ENCODE measurements around the gene ANKS1B. TPM values are rescaled to one million over a fixed set of nuclear protein-coding genes. Genes with fewer than 3 reads are reported as not detected.

Gene ANKS1B
- total RNA-seq, 1 experiment from 2014 or later, result 9.7 TPM

- peaks cover 11% of the 10 kb centered on the region; the same call in 1 of the 2 replicates for H3K4me1 ChIP-seq (ENCODE audit: control insufficient read depth, insufficient read depth, low read length)
- ATAC-seq, result no peak
- TF ChIP-seq TCF7L2 (IDR thresholded peaks at IDR 0.05; ENCODE audit: low read depth, low read length) (no peak), SIN3A (IDR thresholded peaks at IDR 0.05; ENCODE audit: borderline replicate concordance, insufficient read depth, low read depth, low read length) (no peak), CTCF (IDR thresholded peaks at IDR 0.05) (no peak), POLR2AphosphoS5 (IDR thresholded peaks at IDR 0.05; ENCODE audit: low read depth, low read length) (no peak)
- TF ChIP-seq, protein P1, sequence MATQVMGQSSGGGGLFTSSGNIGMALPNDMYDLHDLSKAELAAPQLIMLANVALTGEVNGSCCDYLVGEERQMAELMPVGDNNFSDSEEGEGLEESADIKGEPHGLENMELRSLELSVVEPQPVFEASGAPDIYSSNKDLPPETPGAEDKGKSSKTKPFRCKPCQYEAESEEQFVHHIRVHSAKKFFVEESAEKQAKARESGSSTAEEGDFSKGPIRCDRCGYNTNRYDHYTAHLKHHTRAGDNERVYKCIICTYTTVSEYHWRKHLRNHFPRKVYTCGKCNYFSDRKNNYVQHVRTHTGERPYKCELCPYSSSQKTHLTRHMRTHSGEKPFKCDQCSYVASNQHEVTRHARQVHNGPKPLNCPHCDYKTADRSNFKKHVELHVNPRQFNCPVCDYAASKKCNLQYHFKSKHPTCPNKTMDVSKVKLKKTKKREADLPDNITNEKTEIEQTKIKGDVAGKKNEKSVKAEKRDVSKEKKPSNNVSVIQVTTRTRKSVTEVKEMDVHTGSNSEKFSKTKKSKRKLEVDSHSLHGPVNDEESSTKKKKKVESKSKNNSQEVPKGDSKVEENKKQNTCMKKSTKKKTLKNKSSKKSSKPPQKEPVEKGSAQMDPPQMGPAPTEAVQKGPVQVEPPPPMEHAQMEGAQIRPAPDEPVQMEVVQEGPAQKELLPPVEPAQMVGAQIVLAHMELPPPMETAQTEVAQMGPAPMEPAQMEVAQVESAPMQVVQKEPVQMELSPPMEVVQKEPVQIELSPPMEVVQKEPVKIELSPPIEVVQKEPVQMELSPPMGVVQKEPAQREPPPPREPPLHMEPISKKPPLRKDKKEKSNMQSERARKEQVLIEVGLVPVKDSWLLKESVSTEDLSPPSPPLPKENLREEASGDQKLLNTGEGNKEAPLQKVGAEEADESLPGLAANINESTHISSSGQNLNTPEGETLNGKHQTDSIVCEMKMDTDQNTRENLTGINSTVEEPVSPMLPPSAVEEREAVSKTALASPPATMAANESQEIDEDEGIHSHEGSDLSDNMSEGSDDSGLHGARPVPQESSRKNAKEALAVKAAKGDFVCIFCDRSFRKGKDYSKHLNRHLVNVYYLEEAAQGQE (IDR thresholded peaks at IDR 0.05; ENCODE audit: insufficient read depth in 1 of 2, low read depth in 2 of 2, low read length in 1 of 2), result no peak
- ChIA-PET POLR2A (interaction anchor here (0.6 kb wide), 1 partner anchor 177 kb away, joined by 5 read pairs; no protein-coding TSS in a partner anchor), CTCF (interaction anchor here (0.6 kb wide), 1 partner anchor 163 kb away, joined by 5 read pairs; no protein-coding TSS in a partner anchor)
- no peak overlapping the region for H3K27ac ChIP-seq (ENCODE audit: low read length)
- H3K27me3 ChIP-seq (ENCODE audit: control insufficient read depth, insufficient read depth, low read length), result no peaks in the 10 kb centered on the region
- in situ Hi-C loops (cut with HindIII; ENCODE audit: low pct_unique_long_range_greater_than_20kb, low sequenced_read_pairs), result no loop called here
- BruUV-seq (replicated peaks), result no TSS peak
- no peaks in the 10 kb centered on the region for H3K36me3 ChIP-seq (ENCODE audit: control insufficient read depth, insufficient read depth, low read length)
- intact Hi-C loops (cut with micrococcal nuclease; ENCODE audit: unreplicated experiment), result no loop called here
- DNase-seq (ENCODE audit: low read depth, low spot score), result no peak
- H3K9me3 ChIP-seq (ENCODE audit: control insufficient read depth, insufficient read depth, low read depth, low read length), result no peaks in the 10 kb centered on the region
- H3K4me3 ChIP-seq (ENCODE audit: low read depth in 2 of 2, low read length in 2 of 2), result no peak overlapping the region
Observed at GRCh38 chr12:99979471-99979870, 5.3 kb downstream of the ANKS1B start.

- POLR2A ChIA-PET, result no interaction called here
- BruUV-seq (replicated peaks), result no TSS peak
- Histone ChIP-seq H3K27ac (ENCODE audit: low read length) (no peak overlapping the region; the same call in 1 of the 2 replicates), H3K4me3 (ENCODE audit: low read depth in 2 of 2, low read length in 2 of 2) (no peak overlapping the region), H3K4me1 (ENCODE audit: control insufficient read depth, insufficient read depth, low read length) (peaks cover 6% of the 10 kb centered on the region; the same call in 1 of the 2 replicates), H3K36me3 (ENCODE audit: control insufficient read depth, insufficient read depth, low read length) (no peaks in the 10 kb centered on the region), H3K27me3 (ENCODE audit: control insufficient read depth, insufficient read depth, low read length) (no peaks in the 10 kb centered on the region), H3K9me3 (ENCODE audit: control insufficient read depth, insufficient read depth, low read depth, low read length) (no peaks in the 10 kb centered on the region)
- CTCF ChIA-PET, result no interaction called here
- in situ Hi-C loops (cut with HindIII; ENCODE audit: low pct_unique_long_range_greater_than_20kb, low sequenced_read_pairs) (no loop called here), intact Hi-C loops (cut with micrococcal nuclease; ENCODE audit: unreplicated experiment) (no loop called here)
- ATAC-seq, result no peak
- DNase-seq (ENCODE audit: low read depth, low spot score), result no peak
- TF ChIP-seq SIN3A (IDR thresholded peaks at IDR 0.05; ENCODE audit: borderline replicate concordance, insufficient read depth, low read depth, low read length) (no peak), CTCF (IDR thresholded peaks at IDR 0.05) (no peak), TCF7L2 (IDR thresholded peaks at IDR 0.05; ENCODE audit: low read depth, low read length) (no peak), POLR2AphosphoS5 (IDR thresholded peaks at IDR 0.05; ENCODE audit: low read depth, low read length) (no peak)
- TF ChIP-seq, protein P1 (IDR thresholded peaks at IDR 0.05; ENCODE audit: insufficient read depth in 1 of 2, low read depth in 2 of 2, low read length in 1 of 2), result no peak
Observed at GRCh38 chr12:99978152-99978551, 6.6 kb downstream of the ANKS1B start.
